CD4-positive, alpha-beta T cell treated with Interleukin-17A for 1 hour (primary cell): ENCODE data around the gene CXXC5.

Experiments used
- DNase-seq: peaks from one replicate; pipeline ENCODE4 v3.0.0-alpha.2; 2020

The CXXC5 gene

GRCh38 chr5:139667001-139667729 is 19.0 kb downstream of the CXXC5 start:
- DNase-seq = peak; percentile 33

- no peak for DNase-seq
These were observed 19.5 kb downstream of the CXXC5 start for GRCh38 chr5:139667730-139668063.

- peak; percentile 53 for DNase-seq
These were observed 20.1 kb downstream of the CXXC5 start for GRCh38 chr5:139668064-139668880.

GRCh38 chr5:139668924-139669661 is 20.9 kb downstream of the CXXC5 start:
- DNase-seq = no peak

- peak; percentile 39 for DNase-seq
These were observed 21.7 kb downstream of the CXXC5 start for GRCh38 chr5:139669662-139670368.

GRCh38 chr5:139670369-139671095 is 22.4 kb downstream of the CXXC5 start:
- DNase-seq = peak; percentile 32

- no peak for DNase-seq
These were observed 23.1 kb downstream of the CXXC5 start for GRCh38 chr5:139671096-139671841.

GRCh38 chr5:139675213-139675612 is 27.1 kb downstream of the CXXC5 start:
- DNase-seq = no peak

GRCh38 chr5:139675825-139676224 is 27.7 kb downstream of the CXXC5 start:
- no peak for DNase-seq

GRCh38 chr5:139676406-139676805 is 28.3 kb downstream of the CXXC5 start:
- no peak for DNase-seq

- DNase-seq = no peak
These were observed 29.0 kb downstream of the CXXC5 start for GRCh38 chr5:139676951-139677735.

- no peak for DNase-seq
These were observed 29.8 kb downstream of the CXXC5 start for GRCh38 chr5:139677736-139678613.

- no peak for DNase-seq
These were observed 30.9 kb downstream of the CXXC5 start for GRCh38 chr5:139678751-139679750.

- no peak for DNase-seq
These were observed 32.4 kb downstream of the CXXC5 start for GRCh38 chr5:139680368-139681111.

GRCh38 chr5:139681112-139681458 is 32.9 kb downstream of the CXXC5 start:
- no peak for DNase-seq

- no peak for DNase-seq
These were observed 33.3 kb downstream of the CXXC5 start for GRCh38 chr5:139681466-139681865.
